Activated naive CD4-positive, alpha-beta T cell treated with anti-CD3 and anti-CD28 coated beads, Interleukin-2, amount 50 U/mL, for 72 hours (primary cell): ENCODE results near the gene PNLDC1. TPM values are rescaled to one million over a fixed set of nuclear protein-coding genes. Genes with fewer than 3 reads are reported as not detected.
A peak's percentile ranks its signal among the peaks of the same experiment; 100 is the strongest.
"Not testable (repeated sequence)": the region's sequence is repeated elsewhere in the genome, so short reads cannot be mapped to it uniquely, and the experiment has no call there.

Experiments used
- ATAC-seq, 2 donors: fragments of 150-1000 bp; cut with Tn5 transposase; 2 replicates each; pipeline ENCODE4 v1.10.0; 2021; ENCODE audit warnings: mild to moderate bottlenecking in 2 of 2, moderate library complexity in 2 of 2
- DNase-seq, 2 donors: peaks; one replicate each; pipeline ENCODE4 v3.0.0; 2021 to 2022; ENCODE audit warnings: low spot score in 2 of 2
- H3K27ac Mint-ChIP-seq, 2 donors: one replicate each; pipeline ENCODE4 v1.8.0; 2022; ENCODE audit warnings: mild to moderate bottlenecking in 2 of 2, mixed read lengths in 2 of 2
- H3K36me3 Mint-ChIP-seq, 2 donors: one replicate each; pipeline ENCODE4 v1.8.0; 2022; ENCODE audit warnings: mixed read lengths in 2 of 2
- H3K9me3 Mint-ChIP-seq, 2 donors: one replicate each; pipeline ENCODE4 v1.8.0; 2022; ENCODE audit warnings: mixed read lengths in 2 of 2
- total RNA-seq, 2 donors: library from RNA; stranded (reverse); gene quantifications; one replicate each; pipeline ENCODE4 v1.2.3, GENCODE V29; 2022

The PNLDC1 gene
- total RNA-seq, 2 donors from 2014 or later = 0.35 to 0.80 TPM

DNA sequence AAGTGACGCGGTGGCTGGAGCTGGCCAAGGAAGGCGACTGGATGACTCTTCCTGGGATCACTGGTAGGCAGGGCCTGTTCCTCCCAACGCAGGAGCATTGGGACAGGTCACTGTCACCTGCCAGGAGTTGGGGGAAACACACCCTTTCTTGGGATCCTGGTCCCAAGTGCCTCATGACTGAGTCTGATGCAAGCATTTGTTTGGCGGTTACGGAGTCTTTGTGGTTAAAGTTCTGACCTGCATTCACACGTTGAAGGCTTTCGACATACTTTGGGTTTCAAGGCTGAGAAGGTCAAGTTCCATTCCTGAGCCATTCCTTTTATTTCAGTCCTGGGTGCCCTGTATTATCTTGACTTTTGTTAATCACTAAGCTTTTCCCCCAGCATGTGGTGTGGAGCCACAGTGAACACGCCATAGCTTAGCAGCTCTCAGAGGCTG, 6.0 kb downstream of the PNLDC1 start:
- no peak for ATAC-seq

GRCh38 chr6:159807150-159807858, 7.2 kb downstream of the PNLDC1 start:
- no peak for DNase-seq
- Mint-ChIP-seq H3K9me3 (no peaks in the 10 kb centered on the region), H3K36me3 (no peaks in the 10 kb centered on the region), H3K27ac (no peak overlapping the region)
- ATAC-seq = no peak

More for the DNA sequence above, 6.0 kb downstream of the PNLDC1 start:
- Mint-ChIP-seq H3K27ac (no peak overlapping the region), H3K9me3 (no peaks in the 10 kb centered on the region), H3K36me3 (no peaks in the 10 kb centered on the region)
- DNase-seq = no peak

DNA sequence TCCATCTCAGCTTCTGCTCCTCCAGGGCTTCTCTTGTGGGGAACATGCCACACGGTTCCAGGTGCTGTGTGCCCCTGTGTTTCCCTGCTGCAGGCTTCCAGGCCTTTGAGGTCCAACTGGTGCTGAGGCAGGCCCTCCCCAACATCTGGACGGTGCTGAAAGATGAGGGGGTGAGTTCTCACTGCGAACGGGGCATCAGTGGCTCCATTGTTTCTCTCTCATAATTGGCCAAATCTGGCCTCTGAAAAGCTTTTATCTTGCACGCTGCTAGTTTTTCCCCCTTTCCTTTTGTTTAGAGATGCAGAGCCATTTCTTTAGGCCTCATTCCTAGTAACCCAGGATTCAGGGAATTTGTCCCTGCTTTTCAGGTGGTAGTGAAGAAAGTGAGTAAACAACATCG, 8.6 kb downstream of the PNLDC1 start:
- ATAC-seq (no peak), DNase-seq (no peak)
- Mint-ChIP-seq H3K9me3 (no peaks in the 10 kb centered on the region), H3K27ac (peak overlapping the region in 1 of 2 donors; percentile 16), H3K36me3 (no peaks in the 10 kb centered on the region)

- DNase-seq (no peak), ATAC-seq (no peak)
- no peaks in the 10 kb centered on the region for H3K36me3 Mint-ChIP-seq
- H3K9me3 Mint-ChIP-seq = no peaks in the 10 kb centered on the region
- no peak overlapping the region for H3K27ac Mint-ChIP-seq
Observed at GRCh38 chr6:159809149-159809548, 9.1 kb downstream of the PNLDC1 start.

- H3K36me3 Mint-ChIP-seq = no peaks in the 10 kb centered on the region
- H3K27ac Mint-ChIP-seq = no peak overlapping the region
- ATAC-seq (no peak), DNase-seq (no peak)
- no peaks in the 10 kb centered on the region for H3K9me3 Mint-ChIP-seq
Observed at GRCh38 chr6:159813781-159814180, 13.7 kb downstream of the PNLDC1 start.

GRCh38 chr6:159815410-159815809, 15.3 kb downstream of the PNLDC1 start:
- Mint-ChIP-seq H3K9me3 (no peaks in the 10 kb centered on the region), H3K27ac (peak overlapping the region in 1 of 2 donors; percentile 61), H3K36me3 (no peaks in the 10 kb centered on the region)
- ATAC-seq (no peak), DNase-seq (no peak)

GRCh38 chr6:159816775-159817174, 16.7 kb downstream of the PNLDC1 start:
- H3K9me3 Mint-ChIP-seq, DNase-seq, H3K27ac Mint-ChIP-seq, H3K36me3 Mint-ChIP-seq, ATAC-seq: not testable (repeated sequence)

GRCh38 chr6:159817951-159818739, 18.1 kb downstream of the PNLDC1 start:
- H3K27ac Mint-ChIP-seq = no peak overlapping the region
- ATAC-seq = no peak
- H3K36me3 Mint-ChIP-seq = no peaks in the 10 kb centered on the region
- no peaks in the 10 kb centered on the region for H3K9me3 Mint-ChIP-seq
- no peak for DNase-seq

- DNase-seq (no peak), ATAC-seq (no peak)
- Mint-ChIP-seq H3K27ac (peak overlapping the region in 1 of 2 donors; percentile 49), H3K36me3 (no peaks in the 10 kb centered on the region), H3K9me3 (no peaks in the 10 kb centered on the region)
Observed at GRCh38 chr6:159819098-159819497, 19.0 kb downstream of the PNLDC1 start.

GRCh38 chr6:159819932-159820640, 20.0 kb downstream of the PNLDC1 start:
- no peak for DNase-seq
- Mint-ChIP-seq H3K27ac (peak overlapping the region; percentile 49 to 78), H3K9me3 (no peaks in the 10 kb centered on the region), H3K36me3 (no peaks in the 10 kb centered on the region)
- peak; percentile 76 to 90 for ATAC-seq

DNA sequence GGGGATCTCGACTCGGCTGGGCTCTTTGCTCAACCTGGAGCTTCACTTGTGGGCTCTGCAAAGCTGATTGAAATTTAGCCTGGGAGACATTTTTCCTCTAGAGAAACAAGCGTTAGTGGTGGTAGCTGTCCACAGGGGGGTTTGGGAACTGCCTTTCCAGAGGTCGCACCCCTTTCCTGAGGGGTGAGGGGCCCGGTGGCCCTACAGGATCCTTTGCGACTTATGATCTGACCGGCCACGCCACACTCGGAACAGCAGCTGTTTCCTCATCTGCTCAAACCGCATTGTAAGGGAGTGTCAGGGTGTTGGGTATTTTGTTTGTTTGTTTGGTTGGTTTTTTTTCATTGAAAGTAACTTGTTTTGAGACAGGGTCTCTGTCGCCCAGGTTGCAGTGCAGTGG, 21.0 kb downstream of the PNLDC1 start:
- Mint-ChIP-seq H3K36me3 (no peaks in the 10 kb centered on the region), H3K9me3 (no peaks in the 10 kb centered on the region), H3K27ac (no peak overlapping the region)
- no peak for ATAC-seq
- no peak for DNase-seq

GRCh38 chr6:159821726-159822125, 21.6 kb downstream of the PNLDC1 start:
- no peak for ATAC-seq
- no peaks in the 10 kb centered on the region for H3K36me3 Mint-ChIP-seq
- DNase-seq = no peak
- no peak overlapping the region for H3K27ac Mint-ChIP-seq
- H3K9me3 Mint-ChIP-seq = no peaks in the 10 kb centered on the region

- Mint-ChIP-seq H3K36me3 (no peaks in the 10 kb centered on the region), H3K27ac (no peak overlapping the region), H3K9me3 (no peaks in the 10 kb centered on the region)
- DNase-seq (no peak), ATAC-seq (no peak)
Observed at GRCh38 chr6:159823953-159824352, 23.9 kb downstream of the PNLDC1 start.

DNA sequence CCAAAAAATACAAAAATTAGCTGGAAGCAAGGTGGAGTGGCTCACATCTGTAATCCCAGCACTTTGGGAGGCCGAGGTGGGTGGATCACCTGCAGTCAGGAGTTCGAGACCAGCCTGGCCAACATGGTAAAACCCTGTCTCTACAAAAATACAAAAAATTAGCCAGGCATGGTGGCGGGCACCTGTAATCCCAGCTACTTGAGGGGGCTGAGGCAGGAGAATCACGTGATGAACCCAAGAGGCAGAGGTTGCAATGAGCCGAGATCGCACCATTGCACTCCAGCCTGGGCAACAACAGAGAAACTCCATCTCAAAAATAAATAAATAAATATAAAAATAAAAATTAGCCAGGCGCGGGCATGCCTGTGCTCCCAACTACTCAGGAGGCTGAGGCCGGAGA, 24.6 kb downstream of the PNLDC1 start:
- ATAC-seq, DNase-seq, H3K27ac Mint-ChIP-seq, H3K9me3 Mint-ChIP-seq, H3K36me3 Mint-ChIP-seq: not testable (repeated sequence)

GRCh38 chr6:159826004-159826403, 25.9 kb downstream of the PNLDC1 start:
- H3K9me3 Mint-ChIP-seq = no peaks in the 10 kb centered on the region
- DNase-seq = no peak
- no peaks in the 10 kb centered on the region for H3K36me3 Mint-ChIP-seq
- peak overlapping the region in 1 of 2 donors; percentile 24 for H3K27ac Mint-ChIP-seq
- no peak for ATAC-seq

DNA sequence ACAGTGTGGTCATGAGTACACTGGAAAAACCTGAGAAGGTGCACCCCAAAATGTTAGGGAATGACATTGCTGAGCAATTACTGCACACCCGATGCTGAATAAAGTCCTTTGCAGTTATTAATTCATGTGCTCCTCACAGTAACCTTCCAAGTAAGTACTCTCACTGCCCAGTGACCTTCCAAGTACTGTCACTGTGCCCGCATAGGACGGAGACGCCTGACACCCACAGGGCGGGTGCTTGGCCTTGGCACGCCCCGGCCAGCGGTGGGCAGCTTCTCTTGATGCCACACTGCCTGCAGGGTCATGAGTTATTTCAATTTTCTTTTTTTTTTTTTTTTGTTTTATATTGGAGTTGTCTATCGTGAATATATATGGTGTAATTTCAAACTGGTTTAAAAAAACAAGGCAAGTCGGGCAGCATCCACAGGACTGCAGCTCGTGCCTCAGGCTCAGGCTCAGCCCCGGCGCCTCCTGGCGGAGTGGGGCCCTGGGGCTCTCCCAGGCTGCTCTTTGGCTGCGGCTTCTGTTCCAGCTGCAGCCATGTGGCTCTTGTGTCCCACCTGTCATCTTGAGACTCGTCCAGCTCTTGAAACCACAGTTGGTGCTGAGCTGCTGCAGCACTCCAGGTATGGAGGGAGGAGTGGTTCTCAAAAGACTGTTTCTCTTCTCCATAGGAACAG, 27.0 kb downstream of the PNLDC1 start:
- Mint-ChIP-seq H3K36me3 (no peaks in the 10 kb centered on the region), H3K27ac (no peak overlapping the region), H3K9me3 (no peaks in the 10 kb centered on the region)
- no peak for ATAC-seq
- no peak for DNase-seq

- H3K36me3 Mint-ChIP-seq = no peaks in the 10 kb centered on the region
- DNase-seq (no peak), ATAC-seq (no peak)
- H3K27ac Mint-ChIP-seq = no peak overlapping the region
- no peaks in the 10 kb centered on the region for H3K9me3 Mint-ChIP-seq
Observed at GRCh38 chr6:159828074-159828473, 28.0 kb downstream of the PNLDC1 start.
